GM23338 (cell line): ENCODE data around the gene EPB41L5. TPM values are rescaled to one million over a fixed set of nuclear protein-coding genes. Genes with fewer than 3 reads are reported as not detected.

Source experiments
- ATAC-seq: fragments of 200-7000 bp; cut with Tn5 transposase; 3 replicates; pipeline ENCODE4 v1.9.1; 2020
- DNase-seq: peaks from one replicate; pipeline ENCODE4 v3.0.0-alpha.2; 2015; ENCODE audit warnings: low spot score
- H2AFZ ChIP-seq: fragments of 200-600 bp; sonication (generic); 2 replicates; pipeline ENCODE4 v1.8.0; 2016; ENCODE audit warnings: antibody characterized with exemption, mild to moderate bottlenecking, moderate library complexity
- H3F3A ChIP-seq: fragments of 200-600 bp; sonication (generic); replicated peaks from 2 replicates; pipeline ENCODE4 v1.8.0; 2017; ENCODE audit warnings: antibody characterized with exemption, mixed run types, low read depth
- H3K27ac ChIP-seq: fragments of 200-600 bp; sonication (generic); 2 replicates; pipeline ENCODE4 v1.6.1; 2016; ENCODE audit warnings: low read depth
- H3K27me3 ChIP-seq: fragments of 200-600 bp; sonication (generic); 2 replicates; pipeline ENCODE4 v1.8.0; 2016; ENCODE audit warnings: mild to moderate bottlenecking, mixed run types, moderate library complexity; ENCODE audit not compliant: insufficient read depth
- H3K36me3 ChIP-seq: fragments of 200-600 bp; sonication (generic); 2 replicates; pipeline ENCODE4 v1.8.0; 2016; ENCODE audit warnings: mild to moderate bottlenecking; ENCODE audit not compliant: insufficient read depth
- H3K4me1 ChIP-seq: fragments of 200-600 bp; sonication (generic); 2 replicates; pipeline ENCODE4 v1.8.0; 2016; ENCODE audit warnings: mild to moderate bottlenecking, moderate library complexity; ENCODE audit not compliant: insufficient read depth
- H3K4me2 ChIP-seq: fragments of 200-600 bp; sonication (generic); 2 replicates; pipeline ENCODE4 v1.7.1; 2017; ENCODE audit warnings: mixed run types
- H3K4me3 ChIP-seq: fragments of 200-600 bp; sonication (generic); 2 replicates; pipeline ENCODE4 v1.6.1; 2016; ENCODE audit warnings: mixed run types
- H3K79me2 ChIP-seq: fragments of 200-600 bp; sonication (generic); replicated peaks from 2 replicates; pipeline ENCODE4 v1.8.0; 2017; ENCODE audit warnings: mild to moderate bottlenecking; ENCODE audit not compliant: insufficient read depth
- H3K9me2 ChIP-seq: fragments of 200-600 bp; sonication (generic); 2 replicates; pipeline ENCODE4 v1.8.0; 2017; ENCODE audit not compliant: insufficient read depth
- H4K20me1 ChIP-seq: fragments of 200-600 bp; sonication (generic); replicated peaks from 2 replicates; pipeline ENCODE4 v1.8.0; 2017; ENCODE audit warnings: mild to moderate bottlenecking; ENCODE audit not compliant: insufficient read depth
- H3K27ac Mint-ChIP-seq: 2 replicates; pipeline ENCODE4 v1.8.0; 2020; ENCODE audit warnings: inconsistent platforms, mild to moderate bottlenecking, moderate library complexity, mixed read lengths
- H3K27me3 Mint-ChIP-seq: 3 replicates; pipeline ENCODE4 v1.8.0; 2022; ENCODE audit warnings: low read depth, mild to moderate bottlenecking, moderate library complexity, mixed read lengths, inconsistent platforms; ENCODE audit not compliant: insufficient read depth, poor library complexity
- H3K36me3 Mint-ChIP-seq: 3 replicates; pipeline ENCODE4 v1.8.0; 2021; ENCODE audit warnings: low read depth, mild to moderate bottlenecking, inconsistent platforms, moderate library complexity, mixed read lengths
- H3K4me1 Mint-ChIP-seq: 3 replicates; pipeline ENCODE4 v1.8.0; 2020; ENCODE audit warnings: mild to moderate bottlenecking, inconsistent platforms, mixed read lengths
- H3K4me3 Mint-ChIP-seq: 3 replicates; pipeline ENCODE4 v1.8.0; 2021; ENCODE audit warnings: moderate library complexity, mild to moderate bottlenecking, inconsistent platforms, mixed read lengths
- H3K9me3 Mint-ChIP-seq: 3 replicates; pipeline ENCODE4 v1.8.0; 2020; ENCODE audit warnings: moderate library complexity, mild to moderate bottlenecking, inconsistent platforms, mixed read lengths
- CREB1 ChIP-seq: fragments of 250-450 bp; sonication (Bioruptor Pico); IDR thresholded peaks from 2 replicates; pipeline ENCODE4 v1.5.0; 2020; ENCODE audit warnings: low read depth, mild to moderate bottlenecking, moderate library complexity
- ETS1 ChIP-seq: IDR thresholded peaks from 2 replicates; pipeline ENCODE4 v1.6.1; 2016; ENCODE audit warnings: antibody characterized with exemption
- JUNB ChIP-seq: IDR thresholded peaks from one replicate; pipeline ENCODE4 v1.6.1; 2016; ENCODE audit warnings: antibody characterized with exemption; ENCODE audit not compliant: unreplicated experiment
- NANOG ChIP-seq: IDR thresholded peaks from 2 replicates; pipeline ENCODE4 v1.6.1; 2016; ENCODE audit warnings: antibody characterized with exemption, borderline replicate concordance
- POLR2AphosphoS5 ChIP-seq: IDR thresholded peaks from 2 replicates; pipeline ENCODE4 v1.6.1; 2016; ENCODE audit warnings: antibody characterized with exemption, low read depth
- STAT1 ChIP-seq: IDR thresholded peaks from one replicate; pipeline ENCODE4 v1.6.1; 2016; ENCODE audit warnings: antibody characterized with exemption; ENCODE audit not compliant: unreplicated experiment
- ZNF114 ChIP-seq: fragments of 250-450 bp; sonication (Bioruptor Pico); IDR thresholded peaks from 2 replicates; pipeline ENCODE4 v1.5.0; 2020; ENCODE audit warnings: mild to moderate bottlenecking, moderate library complexity
- ZNF331 ChIP-seq: fragments of 250-450 bp; sonication (Bioruptor Pico); IDR thresholded peaks from 2 replicates; pipeline ENCODE4 v1.5.0; 2020; ENCODE audit warnings: low read depth, mild to moderate bottlenecking, moderate library complexity
- ZNF462 ChIP-seq: fragments of 250-450 bp; sonication (Bioruptor Pico); IDR thresholded peaks from 2 replicates; pipeline ENCODE4 v1.5.0; 2020; ENCODE audit warnings: mild to moderate bottlenecking, moderate library complexity
- polyA plus RNA-seq: library from polyadenylated mRNA; unstranded; fragments of >200 nt; fragmentation: Nextera tagmentation; extraction: Ambion mirVana; gene quantifications from 2 replicates; pipeline ENCODE4 v1.2.1, GENCODE V29; 2016
- total RNA-seq: library from RNA; depleted of rRNA; stranded (reverse); fragments of >200 nt; shearing (Covaris generic); gene quantifications from 2 replicates; pipeline ENCODE4 v1.2.3, GENCODE V29; 2014

EPB41L5 gene
- total and polyA plus RNA-seq, 2 experiments from 2014 or later = 15.5 to 35.4 TPM

GRCh38 chr2:120060088-120060623, 47.3 kb downstream of the EPB41L5 start (continued):
- TF ChIP-seq ZNF462 (CRISPR knock-in tag) (no peak), ZNF114 (CRISPR knock-in tag) (no peak), CREB1 (no peak), POLR2AphosphoS5 (no peak), STAT1 (no peak)

- Mint-ChIP-seq H3K9me3 (no peaks in the 10 kb centered on the region; the same call in 2 of the 3 replicates), H3K4me1 (peaks cover 9% of the 10 kb centered on the region), H3K27me3 (peaks cover 6% of the 10 kb centered on the region), H3K27ac (no peak overlapping the region), H3K4me3 (no peak overlapping the region), H3K36me3 (0 out of 3 replicates have a peak, but pooled peaks cover 8% of the 10 kb centered on the region)
- Histone ChIP-seq H3K27me3 (no peaks in the 10 kb centered on the region), H3K36me3 (no peaks in the 10 kb centered on the region), H3K4me2 (no peak overlapping the region), H3K4me1 (no peaks in the 10 kb centered on the region; the same call in 1 of the 2 replicates), H3K27ac (no peak overlapping the region), H4K20me1 (0 out of 2 replicates have a peak, but pooled peaks cover 3% of the 10 kb centered on the region), H3K79me2 (peaks cover 17% of the 10 kb centered on the region; the same call in 1 of the 2 replicates), H2AFZ (no peak overlapping the region), H3K9me2 (no peaks in the 10 kb centered on the region), H3F3A (no peaks in the 10 kb centered on the region), H3K4me3 (no peak overlapping the region)
- DNase-seq (no peak), ATAC-seq (no peak; the same call in 2 of the 3 replicates)
- TF ChIP-seq ETS1 (no peak), JUNB (no peak), ZNF331 (no peak), NANOG (no peak), ZNF462 (CRISPR knock-in tag) (no peak), POLR2AphosphoS5 (no peak)
Measured at GRCh38 chr2:120064664-120065063, 51.8 kb downstream of the EPB41L5 start.
